ENCODE data around the gene CBLL1.

GRCh38 chr7:107694386-107694785, 49.6 kb upstream of the CBLL1 start:
- TF ChIP-seq CTCF (conservative IDR thresholded peaks at IDR 0.05; ENCODE audit: low read depth, low read length) (no peak), EZH2 (IDR thresholded peaks at IDR 0.05; ENCODE audit: low read length, unreplicated experiment) (no peak)
